Left kidney (tissue), 2 donors: ENCODE data around the gene TMEM204. TPM values are rescaled to one million over a fixed set of nuclear protein-coding genes. Genes with fewer than 3 reads are reported as not detected.
"Not testable (repeated sequence)": the region's sequence is repeated elsewhere in the genome, so short reads cannot be mapped to it uniquely, and the experiment has no call there.

Experiments
- DNase-seq: peaks from one replicate; pipeline ENCODE4 v3.0.0-alpha.2; 2013
- polyA plus RNA-seq: library from polyadenylated mRNA; unstranded; fragments of 120-200 nt; gene quantifications from one replicate; pipeline ENCODE4 v1.2.1, GENCODE V29; 2013; ENCODE audit not compliant: insufficient read length

TMEM204 gene
- polyA plus RNA-seq, 1 donor = 15.7 TPM

- DNase-seq = no peak
These were observed 59.0 kb downstream of the TMEM204 start for GRCh38 chr16:1592446-1592845.

GRCh38 chr16:1595511-1595910 is 62.0 kb downstream of the TMEM204 start:
- not testable (repeated sequence) for DNase-seq

GRCh38 chr16:1596516-1596915 is 63.0 kb downstream of the TMEM204 start:
- DNase-seq = no peak

- no peak for DNase-seq
These were observed 63.7 kb downstream of the TMEM204 start for GRCh38 chr16:1597154-1597553.

GRCh38 chr16:1601031-1601430 is 67.6 kb downstream of the TMEM204 start:
- no peak for DNase-seq

GRCh38 chr16:1601489-1601888 is 68.0 kb downstream of the TMEM204 start:
- no peak for DNase-seq

GRCh38 chr16:1602285-1602684 is 68.8 kb downstream of the TMEM204 start:
- DNase-seq = no peak

Other genes with a start within 250 kb of the TMEM204 start
- gene UBE2I, start 224.0 kb upstream of the TMEM204 start, polyA plus RNA-seq = 162 TPM
- gene BAIAP3, start 200.0 kb upstream of the TMEM204 start, polyA plus RNA-seq = 4.6 TPM
- 32.6 TPM for gene TSR3, start 181.8 kb upstream of the TMEM204 start, polyA plus RNA-seq
- 55.3 TPM for gene GNPTG, start 181.7 kb upstream of the TMEM204 start, polyA plus RNA-seq
- 19.8 TPM for gene UNKL, start 119.0 kb upstream of the TMEM204 start, polyA plus RNA-seq
- gene UQCC4, start 112.9 kb upstream of the TMEM204 start, polyA plus RNA-seq = 10.7 TPM
- gene PERCC1, start 102.6 kb upstream of the TMEM204 start, polyA plus RNA-seq = 0.20 TPM
- gene CCDC154, start 89.1 kb upstream of the TMEM204 start, polyA plus RNA-seq = 2.6 TPM
- gene CLCN7, start 58.6 kb upstream of the TMEM204 start, polyA plus RNA-seq = 48.5 TPM
- gene PTX4, start 44.7 kb upstream of the TMEM204 start, polyA plus RNA-seq = not detected
- 28.8 TPM for gene TELO2, start 40.3 kb upstream of the TMEM204 start, polyA plus RNA-seq
- gene IFT140, start 78.4 kb downstream of the TMEM204 start, polyA plus RNA-seq = 43.9 TPM
- gene CRAMP1, start 78.7 kb downstream of the TMEM204 start, polyA plus RNA-seq = 27.3 TPM
- gene JPT2, start 144.6 kb downstream of the TMEM204 start, polyA plus RNA-seq = 82.0 TPM
- 68.6 TPM for gene MAPK8IP3, start 172.5 kb downstream of the TMEM204 start, polyA plus RNA-seq
- 18.0 TPM for gene NME3, start 237.9 kb downstream of the TMEM204 start, polyA plus RNA-seq
- 10.7 TPM for gene EME2, start 239.1 kb downstream of the TMEM204 start, polyA plus RNA-seq
- gene MRPS34, start 239.5 kb downstream of the TMEM204 start, polyA plus RNA-seq = 53.8 TPM
- 32.8 TPM for gene SPSB3, start 248.9 kb downstream of the TMEM204 start, polyA plus RNA-seq
- 33.6 TPM for gene NUBP2, start 249.3 kb downstream of the TMEM204 start, polyA plus RNA-seq